K562 (cell line): Measurements from ENCODE around the gene OXNAD1. TPM values are rescaled to one million over a fixed set of nuclear protein-coding genes. Genes with fewer than 3 reads are reported as not detected.

Source experiments
- JUND ChIP-seq, 2 experiments: IDR thresholded peaks; 2 replicates in 1 of 2; 3 replicates in 1 of 2; pipeline ENCODE4 v1.6.1; 2011; ENCODE audit warnings: borderline replicate concordance in 2 of 2, low read depth in 2 of 2, low read length in 2 of 2, improper control_type of control experiment in 1 of 2, missing biosample characterization in 1 of 2, missing genetic modification characterization in 1 of 2, missing genetic modification reagents in 1 of 2
- MNT ChIP-seq, 2 experiments: fragments of 450-650 bp; conservative IDR thresholded peaks; 2 replicates each; pipeline ENCODE4 v1.6.1; 2017; ENCODE audit warnings: mild to moderate bottlenecking in 2 of 2, moderate library complexity in 2 of 2
- PHF20 ChIP-seq: fragments of 450-650 bp; IDR thresholded peaks from 2 replicates; pipeline ENCODE4 v1.6.1; 2018; ENCODE audit not compliant: partially characterized antibody
- RBM22 ChIP-seq: fragments of 200-400 bp; formaldehyde crosslinking; IDR thresholded peaks from 2 replicates; pipeline ENCODE4 v1.6.1; 2018; ENCODE audit warnings: low read length, low read depth; ENCODE audit not compliant: poor library complexity, severe bottlenecking
- ZNF77 ChIP-seq: fragments of 250-450 bp; sonication (Bioruptor Pico); IDR thresholded peaks from 2 replicates; pipeline ENCODE4 v1.5.0; 2020
- polyA plus RNA-seq, 8 experiments: library from polyadenylated mRNA; depleted of rRNA in 4 of 8; stranded (reverse) in 5 of 8; unstranded in 3 of 8; fragments of >200 nt; fragmentation: Nextera tagmentation in 2 of 8; fragmentation: Illumina TruSeq in 1 of 8; extraction: Ambion mirVana in 2 of 8; extraction: Trizol in 1 of 8; gene quantifications; 2 replicates each; pipeline versions ENCODE4 v1.2.1 to v1.2.3, GENCODE V29; 2011 to 2014; ENCODE audit warnings: inconsistent platforms in 1 of 8, missing spikeins in 1 of 8
- total RNA-seq, 7 experiments: library from RNA; depleted of rRNA in 6 of 7; stranded (reverse); fragments of >200 nt in 6 of 7; fragmentation: Illumina TruSeq in 2 of 7; extraction: Trizol in 2 of 7; gene quantifications; 2 replicates each; pipeline versions ENCODE4 v1.2.1 to v1.2.3, GENCODE V29; 2011 to 2021; ENCODE audit warnings: low replicate concordance in 1 of 7
- TF ChIP-seq, protein P1 (sequence below), 2 experiments: fragments of 450-650 bp; IDR thresholded peaks; 2 replicates each; pipeline ENCODE4 v1.6.1; 2018; ENCODE audit warnings: mild to moderate bottlenecking in 2 of 2, low read depth in 1 of 2; ENCODE audit not compliant: partially characterized antibody in 2 of 2
- TF ChIP-seq, protein P2 (sequence below): fragments of 250-450 bp; sonication (Bioruptor Pico); IDR thresholded peaks from 2 replicates; pipeline ENCODE4 v1.4.0; 2020; ENCODE audit warnings: mild to moderate bottlenecking, moderate library complexity
- TF ChIP-seq, protein P3 (sequence below), 2 experiments: fragments of 450-650 bp; formaldehyde crosslinking in 1 of 2; IDR thresholded peaks; 2 replicates each; pipeline versions ENCODE4 v1.4.0 to v1.6.1; 2014 to 2020; ENCODE audit warnings: mild to moderate bottlenecking in 2 of 2, borderline replicate concordance in 1 of 2, low read depth in 1 of 2

OXNAD1 gene
- total and polyA plus RNA-seq, 9 of the 15 experiments (the other 6 are each of a cell fraction or from before 2014, with no cell fraction given) = 12.8 to 44.4 (median 41.1) TPM

GRCh38 chr3:16290007-16290826 is 25.2 kb downstream of the OXNAD1 start (continued):
- TF ChIP-seq MNT (conservative IDR thresholded peaks at IDR 0.05) (0 out of 4 replicates have a peak, but pooled peaks of 1 of the 2 experiments have one; percentile 29), ZNF77 (CRISPR knock-in tag) (no peak), JUND (IDR thresholded peaks at IDR 0.05; ENCODE audit: borderline replicate concordance, low read depth, low read length) (peak; percentile 30; the same call in 1 of the 2 replicates), JUND (tag; IDR thresholded peaks at IDR 0.05; ENCODE audit: borderline replicate concordance, low read depth, low read length) (no peak), PHF20 (no peak), RBM22 (no peak)
- TF ChIP-seq, protein P1, sequence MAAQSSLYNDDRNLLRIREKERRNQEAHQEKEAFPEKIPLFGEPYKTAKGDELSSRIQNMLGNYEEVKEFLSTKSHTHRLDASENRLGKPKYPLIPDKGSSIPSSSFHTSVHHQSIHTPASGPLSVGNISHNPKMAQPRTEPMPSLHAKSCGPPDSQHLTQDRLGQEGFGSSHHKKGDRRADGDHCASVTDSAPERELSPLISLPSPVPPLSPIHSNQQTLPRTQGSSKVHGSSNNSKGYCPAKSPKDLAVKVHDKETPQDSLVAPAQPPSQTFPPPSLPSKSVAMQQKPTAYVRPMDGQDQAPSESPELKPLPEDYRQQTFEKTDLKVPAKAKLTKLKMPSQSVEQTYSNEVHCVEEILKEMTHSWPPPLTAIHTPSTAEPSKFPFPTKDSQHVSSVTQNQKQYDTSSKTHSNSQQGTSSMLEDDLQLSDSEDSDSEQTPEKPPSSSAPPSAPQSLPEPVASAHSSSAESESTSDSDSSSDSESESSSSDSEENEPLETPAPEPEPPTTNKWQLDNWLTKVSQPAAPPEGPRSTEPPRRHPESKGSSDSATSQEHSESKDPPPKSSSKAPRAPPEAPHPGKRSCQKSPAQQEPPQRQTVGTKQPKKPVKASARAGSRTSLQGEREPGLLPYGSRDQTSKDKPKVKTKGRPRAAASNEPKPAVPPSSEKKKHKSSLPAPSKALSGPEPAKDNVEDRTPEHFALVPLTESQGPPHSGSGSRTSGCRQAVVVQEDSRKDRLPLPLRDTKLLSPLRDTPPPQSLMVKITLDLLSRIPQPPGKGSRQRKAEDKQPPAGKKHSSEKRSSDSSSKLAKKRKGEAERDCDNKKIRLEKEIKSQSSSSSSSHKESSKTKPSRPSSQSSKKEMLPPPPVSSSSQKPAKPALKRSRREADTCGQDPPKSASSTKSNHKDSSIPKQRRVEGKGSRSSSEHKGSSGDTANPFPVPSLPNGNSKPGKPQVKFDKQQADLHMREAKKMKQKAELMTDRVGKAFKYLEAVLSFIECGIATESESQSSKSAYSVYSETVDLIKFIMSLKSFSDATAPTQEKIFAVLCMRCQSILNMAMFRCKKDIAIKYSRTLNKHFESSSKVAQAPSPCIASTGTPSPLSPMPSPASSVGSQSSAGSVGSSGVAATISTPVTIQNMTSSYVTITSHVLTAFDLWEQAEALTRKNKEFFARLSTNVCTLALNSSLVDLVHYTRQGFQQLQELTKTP (IDR thresholded peaks at IDR 0.05; ENCODE audit: low read depth in 1 of 2, partially characterized antibody in 2 of 2) = no peak
- TF ChIP-seq, protein P2, sequence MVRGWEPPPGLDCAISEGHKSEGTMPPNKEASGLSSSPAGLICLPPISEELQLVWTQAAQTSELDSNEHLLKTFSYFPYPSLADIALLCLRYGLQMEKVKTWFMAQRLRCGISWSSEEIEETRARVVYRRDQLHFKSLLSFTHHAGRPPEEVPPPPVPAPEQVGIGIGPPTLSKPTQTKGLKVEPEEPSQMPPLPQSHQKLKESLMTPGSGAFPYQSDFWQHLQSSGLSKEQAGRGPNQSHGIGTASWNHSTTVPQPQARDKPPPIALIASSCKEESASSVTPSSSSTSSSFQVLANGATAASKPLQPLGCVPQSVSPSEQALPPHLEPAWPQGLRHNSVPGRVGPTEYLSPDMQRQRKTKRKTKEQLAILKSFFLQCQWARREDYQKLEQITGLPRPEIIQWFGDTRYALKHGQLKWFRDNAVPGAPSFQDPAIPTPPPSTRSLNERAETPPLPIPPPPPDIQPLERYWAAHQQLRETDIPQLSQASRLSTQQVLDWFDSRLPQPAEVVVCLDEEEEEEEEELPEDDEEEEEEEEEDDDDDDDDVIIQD = no peak
- TF ChIP-seq, protein P3, sequence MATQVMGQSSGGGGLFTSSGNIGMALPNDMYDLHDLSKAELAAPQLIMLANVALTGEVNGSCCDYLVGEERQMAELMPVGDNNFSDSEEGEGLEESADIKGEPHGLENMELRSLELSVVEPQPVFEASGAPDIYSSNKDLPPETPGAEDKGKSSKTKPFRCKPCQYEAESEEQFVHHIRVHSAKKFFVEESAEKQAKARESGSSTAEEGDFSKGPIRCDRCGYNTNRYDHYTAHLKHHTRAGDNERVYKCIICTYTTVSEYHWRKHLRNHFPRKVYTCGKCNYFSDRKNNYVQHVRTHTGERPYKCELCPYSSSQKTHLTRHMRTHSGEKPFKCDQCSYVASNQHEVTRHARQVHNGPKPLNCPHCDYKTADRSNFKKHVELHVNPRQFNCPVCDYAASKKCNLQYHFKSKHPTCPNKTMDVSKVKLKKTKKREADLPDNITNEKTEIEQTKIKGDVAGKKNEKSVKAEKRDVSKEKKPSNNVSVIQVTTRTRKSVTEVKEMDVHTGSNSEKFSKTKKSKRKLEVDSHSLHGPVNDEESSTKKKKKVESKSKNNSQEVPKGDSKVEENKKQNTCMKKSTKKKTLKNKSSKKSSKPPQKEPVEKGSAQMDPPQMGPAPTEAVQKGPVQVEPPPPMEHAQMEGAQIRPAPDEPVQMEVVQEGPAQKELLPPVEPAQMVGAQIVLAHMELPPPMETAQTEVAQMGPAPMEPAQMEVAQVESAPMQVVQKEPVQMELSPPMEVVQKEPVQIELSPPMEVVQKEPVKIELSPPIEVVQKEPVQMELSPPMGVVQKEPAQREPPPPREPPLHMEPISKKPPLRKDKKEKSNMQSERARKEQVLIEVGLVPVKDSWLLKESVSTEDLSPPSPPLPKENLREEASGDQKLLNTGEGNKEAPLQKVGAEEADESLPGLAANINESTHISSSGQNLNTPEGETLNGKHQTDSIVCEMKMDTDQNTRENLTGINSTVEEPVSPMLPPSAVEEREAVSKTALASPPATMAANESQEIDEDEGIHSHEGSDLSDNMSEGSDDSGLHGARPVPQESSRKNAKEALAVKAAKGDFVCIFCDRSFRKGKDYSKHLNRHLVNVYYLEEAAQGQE (IDR thresholded peaks at IDR 0.05; ENCODE audit: borderline replicate concordance) = peak; percentile 87
- TF ChIP-seq, protein P3 (CRISPR knock-in tag; IDR thresholded peaks at IDR 0.05; ENCODE audit: low read depth) = no peak
